Parathyroid adenoma (tissue), 2 donors: ENCODE data around the gene SOCS7.

Source experiments
- H2AFZ ChIP-seq: fragments of 300-600 bp; sonication (generic); one replicate; pipeline ENCODE4 v1.7.0; 2017; ENCODE audit warnings: antibody characterized with exemption, mild to moderate bottlenecking
- H3K27ac ChIP-seq: fragments of 300-600 bp; sonication (generic); one replicate; pipeline ENCODE4 v1.7.0; 2017
- H3K27me3 ChIP-seq: fragments of 300-600 bp; sonication (generic); one replicate; pipeline ENCODE4 v1.7.0; 2017; ENCODE audit warnings: low read length; ENCODE audit not compliant: control insufficient read depth, insufficient read depth
- H3K36me3 ChIP-seq: fragments of 300-600 bp; sonication (generic); one replicate; pipeline ENCODE4 v1.7.0; 2017; ENCODE audit warnings: low read length; ENCODE audit not compliant: control insufficient read depth, insufficient read depth
- H3K4me1 ChIP-seq: fragments of 300-600 bp; sonication (generic); one replicate; pipeline ENCODE4 v1.7.0; 2017; ENCODE audit warnings: control low read depth
- H3K4me2 ChIP-seq: fragments of 300-600 bp; sonication (generic); one replicate; pipeline ENCODE4 v1.7.0; 2017; ENCODE audit warnings: low read length
- H3K4me3 ChIP-seq: fragments of 300-600 bp; sonication (generic); one replicate; pipeline ENCODE4 v1.7.0; 2017; ENCODE audit warnings: low read depth, low read length
- H3K79me2 ChIP-seq: fragments of 300-600 bp; sonication (generic); one replicate; pipeline ENCODE4 v1.7.0; 2017; ENCODE audit warnings: control low read depth
- H3K9ac ChIP-seq: fragments of 300-600 bp; sonication (generic); one replicate; pipeline ENCODE4 v1.7.0; 2017; ENCODE audit warnings: mild to moderate bottlenecking
- H3K9me3 ChIP-seq: fragments of 300-600 bp; sonication (generic); one replicate; pipeline ENCODE4 v1.7.0; 2017; ENCODE audit warnings: low read length; ENCODE audit not compliant: control insufficient read depth
- CTCF ChIP-seq: fragments of 300-600 bp; sonication (generic); IDR thresholded peaks from one replicate; pipeline ENCODE4 v1.7.0; 2017; ENCODE audit warnings: antibody characterized with exemption, mild to moderate bottlenecking
- donor health status: primary hyperparathyroidism.

The SOCS7 gene

GRCh38 chr17:38325221-38325851 is 26.3 kb upstream of the SOCS7 start:
- peaks cover 47% of the 10 kb centered on the region for H3K4me1 ChIP-seq
- H3K27me3 ChIP-seq: no peaks in the 10 kb centered on the region
- peak overlapping the region; percentile 61 for H3K4me2 ChIP-seq
- H3K27ac ChIP-seq: peak overlapping the region; percentile 97
- no peak for TF ChIP-seq CTCF
- peak overlapping the region; percentile 31 for H3K4me3 ChIP-seq
- no peaks in the 10 kb centered on the region for H3K36me3 ChIP-seq
- no peaks in the 10 kb centered on the region for H3K9me3 ChIP-seq
- H3K9ac ChIP-seq: no peak overlapping the region
- H2AFZ ChIP-seq: peak overlapping the region; percentile 72
- no peaks in the 10 kb centered on the region for H3K79me2 ChIP-seq

GRCh38 chr17:38326996-38327792 is 24.4 kb upstream of the SOCS7 start:
- H3K9me3 ChIP-seq: no peaks in the 10 kb centered on the region
- H3K9ac ChIP-seq: no peak overlapping the region
- no peaks in the 10 kb centered on the region for H3K79me2 ChIP-seq
- no peak overlapping the region for H3K4me2 ChIP-seq
- H3K36me3 ChIP-seq: no peaks in the 10 kb centered on the region
- no peak overlapping the region for H3K4me3 ChIP-seq
- H2AFZ ChIP-seq: peak overlapping the region; percentile 76
- peak overlapping the region; percentile 97 for H3K27ac ChIP-seq
- peaks cover 47% of the 10 kb centered on the region for H3K4me1 ChIP-seq
- TF ChIP-seq CTCF: no peak
- no peaks in the 10 kb centered on the region for H3K27me3 ChIP-seq

- Histone ChIP-seq H3K27ac (peak overlapping the region; percentile 97), H3K4me2 (no peak overlapping the region), H3K79me2 (no peaks in the 10 kb centered on the region), H3K27me3 (no peaks in the 10 kb centered on the region), H3K4me1 (peaks cover 47% of the 10 kb centered on the region), H3K9me3 (no peaks in the 10 kb centered on the region), H3K4me3 (no peak overlapping the region), H2AFZ (peak overlapping the region; percentile 76), H3K36me3 (no peaks in the 10 kb centered on the region), H3K9ac (no peak overlapping the region)
- TF ChIP-seq CTCF: no peak
Measured at GRCh38 chr17:38327936-38328335, 23.7 kb upstream of the SOCS7 start.

GRCh38 chr17:38328620-38329019 is 23.0 kb upstream of the SOCS7 start:
- no peaks in the 10 kb centered on the region for H3K9me3 ChIP-seq
- H3K4me2 ChIP-seq: no peak overlapping the region
- H3K4me1 ChIP-seq: peaks cover 41% of the 10 kb centered on the region
- H3K4me3 ChIP-seq: no peak overlapping the region
- no peaks in the 10 kb centered on the region for H3K36me3 ChIP-seq
- no peak for TF ChIP-seq CTCF
- H2AFZ ChIP-seq: no peak overlapping the region
- H3K9ac ChIP-seq: no peak overlapping the region
- H3K27me3 ChIP-seq: no peaks in the 10 kb centered on the region
- no peaks in the 10 kb centered on the region for H3K79me2 ChIP-seq
- peak overlapping the region; percentile 97 for H3K27ac ChIP-seq
